Stimulated activated CD4-positive, alpha-beta T cell treated with anti-CD3 and anti-CD28 coated beads, Interleukin-15, amount 100 ng/mL, for 1 hour (primary cell): Measurements from ENCODE around the gene EOLA1.
"Not testable (repeated sequence)": the region's sequence is repeated elsewhere in the genome, so short reads cannot be mapped to it uniquely, and the experiment has no call there.

Source experiments
- DNase-seq, 2 donors: peaks; one replicate each; pipeline ENCODE4 v3.0.0-alpha.2; 2020; ENCODE audit warnings: low read depth in 1 of 2, low spot score in 1 of 2

EOLA1 gene

GRCh38 chrX:149541521-149542047 lies 772 bp downstream of the EOLA1 start:
- no peak for DNase-seq

- not testable (repeated sequence) for DNase-seq
These were observed 5.0 kb downstream of the EOLA1 start for GRCh38 chrX:149545545-149546543.

- DNase-seq, result not testable (repeated sequence)
These were observed 6.2 kb downstream of the EOLA1 start for GRCh38 chrX:149546962-149547361.

- DNase-seq, result not testable (repeated sequence)
These were observed 7.0 kb downstream of the EOLA1 start for GRCh38 chrX:149547782-149548181.

GRCh38 chrX:149549701-149550100 lies 8.9 kb downstream of the EOLA1 start, which contains the start of gene HSFX3:
HSFX3 (minus strand) TSS chrX:149549924; CDS start chrX:149549852, 72 bp downstream.
- DNase-seq, result not testable (repeated sequence)

GRCh38 chrX:149550454-149550853 lies 9.6 kb downstream of the EOLA1 start:
- not testable (repeated sequence) for DNase-seq

GRCh38 chrX:149551245-149551938 lies 10.6 kb downstream of the EOLA1 start:
- DNase-seq, result not testable (repeated sequence)

DNA sequence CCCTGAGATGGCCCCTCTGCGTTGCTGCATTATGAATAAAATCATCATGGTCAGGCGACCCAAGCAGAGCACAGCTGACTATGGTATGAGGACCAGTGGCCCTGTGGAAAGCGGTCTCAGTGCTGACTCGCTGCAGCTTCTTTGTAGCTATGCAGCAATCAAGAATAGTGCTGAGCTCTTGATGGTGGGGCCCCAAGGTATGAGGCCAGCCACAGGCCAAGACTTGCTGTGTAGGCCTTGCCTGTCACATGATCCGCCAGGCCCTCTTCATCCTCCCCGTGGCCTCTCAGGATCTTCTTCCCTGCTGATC lies 11.1 kb downstream of the EOLA1 start:
- DNase-seq, result not testable (repeated sequence)

- DNase-seq, result not testable (repeated sequence)
These were observed 14.4 kb downstream of the EOLA1 start for GRCh38 chrX:149555251-149555650.

DNA sequence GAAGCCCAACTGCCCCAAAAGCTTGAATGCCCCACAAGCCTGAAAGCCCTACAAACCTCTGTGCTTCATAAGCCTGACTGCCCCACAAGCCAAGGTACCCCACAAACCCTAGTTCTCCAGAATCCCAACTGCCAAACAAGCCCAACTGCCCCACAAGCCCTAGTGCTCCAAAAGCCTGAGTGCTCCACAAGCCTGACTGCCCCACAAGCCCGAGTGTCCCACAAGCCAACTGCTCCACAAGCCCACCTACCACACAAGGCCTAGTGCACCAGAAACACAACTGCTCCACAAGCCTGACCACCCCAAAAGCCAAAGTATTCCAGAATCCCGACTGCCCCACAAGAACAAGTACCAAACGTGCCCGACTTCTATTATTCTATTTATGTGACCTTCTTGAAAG lies 22.5 kb downstream of the EOLA1 start:
- no peak for DNase-seq

GRCh38 chrX:149567621-149568417 lies 27.0 kb downstream of the EOLA1 start:
- no peak for DNase-seq

DNA sequence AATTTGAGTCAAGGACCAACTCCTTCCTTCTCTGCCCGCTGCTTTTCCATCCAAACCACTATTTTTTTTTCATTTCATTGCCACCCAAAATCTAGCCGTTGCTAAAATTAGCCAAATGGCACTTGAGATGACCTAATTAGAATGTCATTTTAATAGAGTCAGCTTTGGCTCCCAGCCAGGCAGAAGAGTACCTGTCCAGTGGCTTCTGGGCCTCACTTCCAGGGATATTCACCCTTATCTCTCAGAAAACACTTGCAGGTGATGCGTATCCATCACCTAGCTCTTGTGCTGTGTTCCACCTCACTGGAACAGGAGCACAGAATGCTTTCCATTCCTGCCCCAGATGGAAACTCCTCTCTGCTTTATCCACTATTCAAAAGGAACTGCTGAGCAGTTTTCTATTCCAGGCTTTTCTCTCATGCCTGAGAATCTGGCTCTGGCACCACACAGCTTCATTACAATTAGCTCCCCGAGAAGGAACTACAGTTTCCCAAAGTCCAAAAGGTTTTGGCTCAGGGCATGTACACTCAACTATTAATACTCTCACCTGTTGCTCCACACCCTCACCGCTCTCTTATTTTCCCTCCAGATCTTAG lies 28.0 kb downstream of the EOLA1 start:
- DNase-seq, result no peak

- no peak for DNase-seq
These were observed 29.0 kb downstream of the EOLA1 start for GRCh38 chrX:149569770-149570169.

DNA sequence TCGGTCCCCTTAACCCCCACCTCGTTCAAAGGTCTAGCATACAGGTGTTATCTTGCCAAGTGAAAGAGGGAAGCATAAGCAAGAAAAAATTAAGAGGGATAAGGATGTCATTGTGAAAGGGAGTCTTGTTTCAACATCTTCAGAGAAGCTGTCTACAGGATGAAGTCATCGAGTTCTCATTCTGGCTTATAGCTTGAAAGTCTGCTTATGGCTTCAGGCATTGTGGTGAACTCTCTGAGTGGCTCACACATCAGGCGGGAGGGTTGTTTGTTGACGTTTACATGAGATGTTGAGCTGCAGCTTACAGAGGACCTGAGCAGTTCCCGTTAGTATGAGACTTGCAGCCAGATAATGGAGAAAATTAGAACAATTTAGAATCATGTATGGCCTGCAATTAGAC lies 29.9 kb downstream of the EOLA1 start:
- no peak for DNase-seq

- no peak for DNase-seq
These were observed 31.0 kb downstream of the EOLA1 start for GRCh38 chrX:149571770-149572169.

DNA sequence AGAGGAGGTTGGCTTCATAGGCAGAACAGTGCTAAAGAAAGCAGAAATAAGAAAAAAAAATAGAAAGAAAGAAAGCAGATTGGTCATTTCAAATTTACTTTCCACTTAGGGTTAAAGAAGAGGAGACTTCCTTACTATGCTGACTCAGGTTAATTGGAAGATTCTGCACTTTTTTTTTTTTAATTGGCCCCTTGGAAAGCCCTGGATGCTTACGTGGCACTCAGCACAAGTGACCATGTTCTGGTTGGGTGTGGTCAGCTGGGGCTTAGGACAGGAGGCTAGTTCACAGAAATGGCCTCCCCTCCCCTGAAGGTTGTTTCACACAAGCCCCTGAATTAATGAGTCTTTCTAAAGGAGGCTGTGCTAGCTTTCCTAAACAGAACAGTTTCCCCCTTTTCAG lies 31.9 kb downstream of the EOLA1 start:
- DNase-seq, result no peak

- DNase-seq, result not testable (repeated sequence)
These were observed 32.6 kb downstream of the EOLA1 start for GRCh38 chrX:149573456-149573855.

- DNase-seq, result not testable (repeated sequence)
These were observed 44.8 kb downstream of the EOLA1 start for GRCh38 chrX:149585631-149586030.

DNA sequence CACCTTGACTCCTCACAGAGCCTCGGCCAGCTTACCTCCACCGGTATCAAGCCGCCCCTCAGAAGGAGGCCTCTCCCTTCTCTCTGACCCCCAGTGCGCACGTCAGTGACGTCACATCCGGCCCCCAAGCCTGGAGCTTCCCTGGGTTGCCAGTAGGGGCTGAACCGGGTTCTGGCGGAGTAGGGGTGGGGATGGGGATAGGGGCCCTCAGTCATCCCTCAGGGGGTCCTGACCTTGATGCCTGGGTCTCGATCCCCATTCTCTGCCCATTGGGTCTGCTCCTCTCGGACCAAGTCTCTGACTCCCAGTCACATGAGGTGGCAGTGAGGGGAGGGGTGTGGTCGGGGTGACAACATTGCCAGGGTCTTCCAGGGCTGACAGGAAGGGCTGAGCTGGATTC lies 46.5 kb downstream of the EOLA1 start, which contains the start of gene MAGEA9B:
TSS of gene MAGEA9B (minus strand) at position 101 of the 400 bp plus-strand sequence. CDS start 4,280 bp downstream, outside the sequence.
- not testable (repeated sequence) for DNase-seq

DNA sequence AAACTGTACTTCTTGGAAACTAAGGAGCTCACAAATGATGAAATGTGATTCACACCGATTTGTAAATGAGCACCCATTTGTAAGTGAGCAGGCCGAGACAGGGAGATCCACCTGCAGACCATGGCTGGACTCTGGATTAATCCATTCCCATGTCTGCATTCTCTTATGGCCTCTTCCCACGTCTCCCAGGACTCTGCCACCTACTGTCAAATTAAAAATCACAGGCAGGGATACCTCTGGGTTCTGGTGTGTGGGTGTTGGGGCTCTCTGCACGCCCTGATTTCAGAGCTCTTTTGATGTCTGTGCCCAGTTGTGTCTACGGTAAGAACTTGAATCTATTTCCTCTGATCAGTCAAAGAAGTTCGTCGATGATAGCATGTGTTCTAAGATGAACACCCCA lies 50.2 kb downstream of the EOLA1 start:
- DNase-seq, result not testable (repeated sequence)
